Fibroblast of mammary gland (primary cell): Measurements from ENCODE around the gene PRDM5.

Experiments
- DNase-seq: peaks from one replicate; pipeline ENCODE4 v3.0.0-alpha.2; 2010; ENCODE audit warnings: low read depth
- H3K4me3 ChIP-seq: 2 replicates; pipeline ENCODE4 v1.5.1; 2011; ENCODE audit warnings: low read depth, mild to moderate bottlenecking, low read length, moderate library complexity; ENCODE audit not compliant: control insufficient read depth
- CTCF ChIP-seq: conservative IDR thresholded peaks from 2 replicates; pipeline ENCODE4 v1.5.1; 2011; ENCODE audit warnings: low read depth, low read length, inconsistent platforms; ENCODE audit not compliant: control insufficient read depth, insufficient read depth

The PRDM5 gene

GRCh38 chr4:120877021-120877420, 45.5 kb downstream of the PRDM5 start:
- TF ChIP-seq CTCF: no peak
- no peak overlapping the region for H3K4me3 ChIP-seq
- DNase-seq: no peak

DNA sequence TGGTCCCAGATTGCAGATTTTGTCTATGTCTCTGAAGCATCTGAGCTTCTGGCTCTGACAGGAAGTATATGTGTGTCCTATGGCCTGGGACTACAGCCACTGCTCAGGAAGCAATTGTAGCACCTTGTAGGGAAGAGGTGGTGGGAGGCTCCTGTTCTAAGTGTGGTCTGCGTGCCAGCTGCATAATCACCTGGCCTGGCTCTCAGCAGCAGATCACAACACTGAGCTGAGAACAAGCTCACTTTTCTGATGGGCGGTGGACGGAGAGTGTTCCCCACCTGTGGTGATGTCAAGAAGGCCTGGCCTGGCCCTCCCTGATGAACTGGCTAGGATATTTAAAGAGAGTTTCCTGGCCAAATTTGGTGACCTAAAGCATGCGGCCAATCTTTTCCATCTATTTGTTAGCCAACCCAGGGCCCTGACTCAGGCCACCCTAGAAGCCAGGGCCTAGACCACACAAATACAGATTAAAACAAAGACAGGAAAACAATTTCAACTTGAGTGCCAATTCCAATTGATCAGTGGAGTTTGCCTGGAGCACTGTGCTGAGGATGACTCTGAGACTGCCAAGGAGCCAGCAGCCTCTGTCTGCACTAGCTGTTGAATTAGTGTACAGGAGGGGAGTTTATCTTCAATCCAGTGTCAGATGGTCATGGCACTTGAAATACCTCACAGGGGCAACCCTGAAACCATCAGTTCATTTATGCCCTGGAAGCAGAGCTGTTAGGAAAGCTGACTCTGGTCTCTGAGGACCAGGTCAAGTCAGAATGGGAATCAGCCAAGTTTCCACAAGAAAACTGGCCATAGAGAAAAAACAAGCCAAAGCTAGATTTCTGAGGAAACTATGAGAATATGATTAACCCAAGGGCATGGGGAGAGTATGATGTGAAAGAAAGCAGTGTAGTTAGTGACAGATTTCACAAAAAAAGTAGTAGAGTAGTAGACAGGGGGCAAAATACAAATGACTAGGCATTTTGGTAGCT, 47.4 kb downstream of the PRDM5 start:
- no peak for TF ChIP-seq CTCF
- DNase-seq: peak; percentile 23
- no peak overlapping the region for H3K4me3 ChIP-seq

GRCh38 chr4:120873554-120873953, 49.0 kb downstream of the PRDM5 start:
- no peak for DNase-seq
- H3K4me3 ChIP-seq: no peak overlapping the region
- TF ChIP-seq CTCF: peak; percentile 30

DNA sequence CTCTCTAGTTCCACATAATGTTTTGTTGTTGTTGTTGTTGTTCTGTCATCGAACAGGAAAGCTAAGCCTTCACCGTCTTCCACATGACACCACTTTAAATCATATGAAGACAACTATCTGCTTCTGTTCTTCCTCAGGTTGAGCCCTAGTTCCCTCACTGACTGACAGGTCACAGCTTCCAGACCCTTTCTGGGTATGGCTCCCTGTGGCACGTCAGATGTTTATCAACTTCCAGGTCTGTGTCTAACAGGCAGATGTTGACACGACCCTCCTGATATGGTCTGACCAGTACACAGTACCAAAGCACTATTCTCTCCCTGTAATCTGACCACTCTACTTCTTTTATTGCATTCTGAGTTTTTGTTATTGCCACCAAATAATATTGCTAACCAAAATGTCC, 51.4 kb downstream of the PRDM5 start:
- no peak for DNase-seq
- TF ChIP-seq CTCF: no peak
- no peak overlapping the region for H3K4me3 ChIP-seq

DNA sequence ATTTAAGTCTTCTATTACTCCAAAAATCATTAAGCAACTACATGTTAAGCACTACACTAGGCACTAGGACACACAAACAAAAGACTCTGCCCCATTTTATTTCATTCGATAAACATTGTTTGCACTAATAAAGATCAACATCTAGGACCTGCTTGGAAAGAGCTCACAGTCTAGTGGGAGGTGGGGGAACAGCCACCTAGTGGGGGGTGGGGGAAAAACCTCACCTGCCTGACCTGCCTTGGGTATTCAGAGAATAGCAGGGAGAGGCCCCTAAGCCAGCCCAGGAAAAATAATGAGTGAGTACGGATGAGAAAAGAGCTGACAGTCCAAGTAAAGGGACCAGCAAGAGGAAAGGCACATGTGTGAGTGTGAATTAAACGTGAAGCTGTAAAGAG, 52.2 kb downstream of the PRDM5 start:
- DNase-seq: no peak
- H3K4me3 ChIP-seq: no peak overlapping the region
- TF ChIP-seq CTCF: no peak

GRCh38 chr4:120869613-120870278, 52.8 kb downstream of the PRDM5 start:
- peak; percentile 31 for DNase-seq
- no peak for TF ChIP-seq CTCF
- no peak overlapping the region for H3K4me3 ChIP-seq
